ENCODE data around the gene RAP1A. TPM values are rescaled to one million over a fixed set of nuclear protein-coding genes. Genes with fewer than 3 reads are reported as not detected.
"Not testable (repeated sequence)": the region's sequence is repeated elsewhere in the genome, so short reads cannot be mapped to it uniquely, and the experiment has no call there.

RAP1A gene
- total RNA-seq, 1 experiment from 2014 or later = 4.2 TPM

- no peak for DNase-seq (ENCODE audit: low spot score)
Measured at GRCh38 chr1:111736548-111737215, 117.1 kb downstream of the RAP1A start.

GRCh38 chr1:111737216-111738132 is 117.9 kb downstream of the RAP1A start:
- DNase-seq (ENCODE audit: low spot score) = no peak

GRCh38 chr1:111738133-111738435 is 118.5 kb downstream of the RAP1A start:
- no peak for DNase-seq (ENCODE audit: low spot score)

GRCh38 chr1:111738436-111739193 is 119.0 kb downstream of the RAP1A start:
- peak; percentile 77 for DNase-seq (ENCODE audit: low spot score)

- peak; percentile 89 for DNase-seq (ENCODE audit: low spot score)
Measured at GRCh38 chr1:111739194-111739924, 119.8 kb downstream of the RAP1A start, which contains the start of gene INKA2. Gene INKA2 (minus strand): TSS chr1:111739395. CDS start chr1:111739242, 153 bp downstream.

GRCh38 chr1:111739925-111740765 is 120.6 kb downstream of the RAP1A start:
- peak; percentile 41 for DNase-seq (ENCODE audit: low spot score)

GRCh38 chr1:111742292-111742691 is 122.7 kb downstream of the RAP1A start:
- DNase-seq (ENCODE audit: low spot score) = not testable (repeated sequence)

- no peak for DNase-seq (ENCODE audit: low spot score)
Measured at GRCh38 chr1:111742938-111743549, 123.5 kb downstream of the RAP1A start.

GRCh38 chr1:111743679-111744101 is 124.1 kb downstream of the RAP1A start:
- no peak for DNase-seq (ENCODE audit: low spot score)

GRCh38 chr1:111745675-111746613 is 126.4 kb downstream of the RAP1A start:
- no peak for DNase-seq (ENCODE audit: low spot score)

GRCh38 chr1:111746614-111746999 is 127.0 kb downstream of the RAP1A start:
- no peak for DNase-seq (ENCODE audit: low spot score)

GRCh38 chr1:111747282-111747734 is 127.7 kb downstream of the RAP1A start:
- peak; percentile 92 for DNase-seq (ENCODE audit: low spot score)

- DNase-seq (ENCODE audit: low spot score) = no peak
Measured at GRCh38 chr1:111747947-111748346, 128.4 kb downstream of the RAP1A start.

- DNase-seq (ENCODE audit: low spot score) = no peak
Measured at GRCh38 chr1:111749628-111750027, 130.0 kb downstream of the RAP1A start.

- no peak for DNase-seq (ENCODE audit: low spot score)
Measured at GRCh38 chr1:111750856-111751255, 131.3 kb downstream of the RAP1A start.

- no peak for DNase-seq (ENCODE audit: low spot score)
Measured at GRCh38 chr1:111751906-111752575, 132.5 kb downstream of the RAP1A start.

GRCh38 chr1:111754984-111755330 is 135.4 kb downstream of the RAP1A start:
- DNase-seq (ENCODE audit: low spot score) = peak; percentile 58

Measured in HT-29 (cell line).